ENCODE results near the gene FOXP1. TPM values are rescaled to one million over a fixed set of nuclear protein-coding genes. Genes with fewer than 3 reads are reported as not detected.

FOXP1 gene
- total and polyA plus RNA-seq, 2 of the 8 experiments (the other 6 are each of a cell fraction or from before 2014, with no cell fraction given): 13.9 to 25.4 TPM

- TF ChIP-seq CTCF (IDR thresholded peaks at IDR 0.05; ENCODE audit: control extremely low read depth in 1 of 3, insufficient read depth in 1 of 3, low read depth in 1 of 3, low read length in 3 of 3): peak in 2 of 3 experiments; percentile 13 to 28; a peak in 2 of 4 replicates
- TF ChIP-seq CBX8 (IDR thresholded peaks at IDR 0.05; ENCODE audit: borderline replicate concordance, low read depth, low read length): no peak
- no peak for TF ChIP-seq HDAC6 (IDR thresholded peaks at IDR 0.05; ENCODE audit: low read depth, low read length)
- TF ChIP-seq NANOG (IDR thresholded peaks at IDR 0.05; ENCODE audit: insufficient read depth, low read depth, low read length, poor library complexity, severe bottlenecking): peak; percentile 34
- TF ChIP-seq CREB1 (IDR thresholded peaks at IDR 0.05): no peak
- no peak for TF ChIP-seq CTBP2 (IDR thresholded peaks at IDR 0.05; ENCODE audit: borderline replicate concordance, insufficient read depth, insufficient read length, low read length)
- TF ChIP-seq KDM1A (IDR thresholded peaks at IDR 0.05; ENCODE audit: borderline replicate concordance, low read length): no peak
- TF ChIP-seq ATF3 (IDR thresholded peaks at IDR 0.05; ENCODE audit: insufficient read depth, low read depth, low read length): no peak
- no peak for TF ChIP-seq RBBP5 (IDR thresholded peaks at IDR 0.05; ENCODE audit: borderline replicate concordance, low read depth, low read length)
- no peak for TF ChIP-seq RFX5 (IDR thresholded peaks at IDR 0.05; ENCODE audit: borderline replicate concordance, low read depth, low read length)
Observed at GRCh38 chr3:71006810-71007785, 576.4 kb downstream of the FOXP1 start (continued).

Measured in H1 (cell line).